CD14-positive monocyte (primary cell): ENCODE data around the gene UNC5CL. TPM values are rescaled to one million over a fixed set of nuclear protein-coding genes. Genes with fewer than 3 reads are reported as not detected.

ENCODE experiments used
- DNase-seq, 3 donors: peaks; one replicate each; pipeline ENCODE4 v3.0.0-alpha.2; 2011 to 2022
- H2AFZ ChIP-seq: 2 replicates; pipeline ENCODE4 v1.6.0; 2012; ENCODE audit warnings: mild to moderate bottlenecking, low read depth, low read length, inconsistent platforms; ENCODE audit not compliant: insufficient read depth, poor library complexity, severe bottlenecking
- H3K27ac ChIP-seq, 2 donors: 1 replicate in 1 of 2; 2 replicates in 1 of 2; pipeline ENCODE4 v1.5.1; 2012 to 2013; ENCODE audit warnings: low read length in 2 of 2, control low read depth in 1 of 2, inconsistent platforms in 1 of 2, low read depth in 1 of 2, mild to moderate bottlenecking in 1 of 2
- H3K27me3 ChIP-seq, 2 donors: one replicate each; pipeline versions ENCODE4 v1.6.0 to v1.6.1; 2011 to 2013; ENCODE audit warnings: low read length in 2 of 2; ENCODE audit not compliant: control insufficient read depth in 2 of 2, insufficient read depth in 2 of 2
- H3K36me3 ChIP-seq, 2 donors: replicated peaks in 1 of 2; 1 replicate in 1 of 2; 2 replicates in 1 of 2; pipeline versions ENCODE4 v1.5.1 to v1.6.1; 2012 to 2013; ENCODE audit warnings: low read length in 2 of 2, control low read depth in 1 of 2, inconsistent platforms in 1 of 2, mild to moderate bottlenecking in 1 of 2; ENCODE audit not compliant: insufficient read depth in 2 of 2, control insufficient read depth in 1 of 2
- H3K4me1 ChIP-seq, 2 donors: 1 replicate in 1 of 2; 2 replicates in 1 of 2; pipeline versions ENCODE4 v1.5.1 to v1.6.1; 2012 to 2013; ENCODE audit warnings: low read length in 2 of 2, control low read depth in 1 of 2, inconsistent platforms in 1 of 2, mild to moderate bottlenecking in 1 of 2, moderate library complexity in 1 of 2; ENCODE audit not compliant: insufficient read depth in 2 of 2, control insufficient read depth in 1 of 2
- H3K4me2 ChIP-seq: replicated peaks from 2 replicates; pipeline ENCODE3; 2012; ENCODE audit warnings: low read length, moderate library complexity, mild to moderate bottlenecking; ENCODE audit not compliant: poor library complexity, severe bottlenecking; ENCODE audit errors: extremely low read depth
- H3K4me3 ChIP-seq, 3 experiments: fragments of 200-600 bp in 1 of 3; sonication (generic) in 1 of 3; replicated peaks in 1 of 3; 1 replicate in 2 of 3; 2 replicates in 1 of 3; pipeline ENCODE4 v1.5.1; 2011 to 2013; ENCODE audit warnings: low read length in 3 of 3, mild to moderate bottlenecking in 3 of 3, control low read depth in 2 of 3, low read depth in 2 of 3, inconsistent platforms in 1 of 3, moderate library complexity in 1 of 3
- H3K79me2 ChIP-seq: 2 replicates; pipeline ENCODE4 v1.6.0; 2012; ENCODE audit warnings: mild to moderate bottlenecking, control low read depth, inconsistent platforms, low read length, moderate library complexity; ENCODE audit not compliant: insufficient read depth
- H3K9ac ChIP-seq: 2 replicates; pipeline ENCODE4 v1.6.0; 2017; ENCODE audit warnings: low read length, mild to moderate bottlenecking; ENCODE audit not compliant: insufficient read depth, poor library complexity, severe bottlenecking
- H3K9me3 ChIP-seq, 2 donors: replicated peaks in 1 of 2; 1 replicate in 1 of 2; 2 replicates in 1 of 2; pipeline versions ENCODE4 v1.5.1 to v1.6.1; 2012 to 2013; ENCODE audit warnings: low read length in 2 of 2, control low read depth in 1 of 2; ENCODE audit not compliant: control insufficient read depth in 1 of 2, insufficient read depth in 1 of 2
- H4K20me1 ChIP-seq: 2 replicates; pipeline ENCODE4 v1.6.0; 2012; ENCODE audit warnings: mild to moderate bottlenecking, low read length, control low read depth, moderate library complexity; ENCODE audit not compliant: insufficient read depth
- H3K27ac Mint-ChIP-seq, 7 donors: one replicate each; pipeline ENCODE4 v1.8.0; 2020; ENCODE audit warnings: mild to moderate bottlenecking in 7 of 7, mixed read lengths in 7 of 7, moderate library complexity in 6 of 7, inconsistent platforms in 2 of 7
- H3K27me3 Mint-ChIP-seq, 3 donors: one replicate each; pipeline ENCODE4 v1.8.0; 2021 to 2022; ENCODE audit warnings: low read depth in 3 of 3, mild to moderate bottlenecking in 3 of 3, mixed read lengths in 3 of 3, moderate library complexity in 3 of 3, inconsistent platforms in 1 of 3
- H3K36me3 Mint-ChIP-seq, 2 donors: one replicate each; pipeline ENCODE4 v1.8.0; 2020; ENCODE audit warnings: mixed read lengths in 2 of 2, inconsistent platforms in 1 of 2, mild to moderate bottlenecking in 1 of 2
- H3K4me1 Mint-ChIP-seq: one replicate; pipeline ENCODE4 v1.8.0; 2020; ENCODE audit warnings: mild to moderate bottlenecking, mixed read lengths
- H3K4me3 Mint-ChIP-seq, 2 donors: one replicate each; pipeline ENCODE4 v1.8.0; 2020; ENCODE audit warnings: mild to moderate bottlenecking in 2 of 2, mixed read lengths in 2 of 2, moderate library complexity in 1 of 2
- H3K9me3 Mint-ChIP-seq, 7 donors: one replicate each; pipeline ENCODE4 v1.8.0; 2020 to 2022; ENCODE audit warnings: mixed read lengths in 7 of 7, mild to moderate bottlenecking in 6 of 7, moderate library complexity in 6 of 7, inconsistent platforms in 2 of 7
- CTCF ChIP-seq: fragments of 200-600 bp; IDR thresholded peaks from one replicate; pipeline ENCODE4 v1.8.0; 2022; ENCODE audit warnings: antibody characterized with exemption, mild to moderate bottlenecking
- WGBS: methylation state at CpG from one replicate; pipeline ENCODE4 v1.1.5; 2013; ENCODE audit warnings: missing lambda C conversion rate; ENCODE audit not compliant: insufficient coverage; 5-methylcytosine and 5-hydroxymethylcytosine counted together
- intact Hi-C, 2 donors: fragments of 100-400 bp; cut with micrococcal nuclease; formaldehyde crosslinking; loops; one replicate each; pipeline versions ENCODE4 v1.15.0 to v1.15.1; 2023
- polyA plus RNA-seq, 3 donors: library from polyadenylated mRNA; depleted of rRNA in 1 of 3; unstranded in 2 of 3; stranded (reverse) in 1 of 3; fragments of 300-500 nt in 2 of 3; fragments of >200 nt in 1 of 3; fragmentation: Illumina TruSeq in 2 of 3; gene quantifications; 1 replicate in 2 of 3; 2 replicates in 1 of 3; pipeline ENCODE4 v1.2.3, GENCODE V29; 2012 to 2021

UNC5CL gene
- polyA plus RNA-seq, 3 donors: 0.09 to 2.3 TPM; not detected in 1

- no peaks in the 10 kb centered on the region for H3K36me3 Mint-ChIP-seq
- H3K27me3 Mint-ChIP-seq: peaks cover 6 to 20% (median 12%) of the 10 kb centered on the region in 3 donors
- Histone ChIP-seq H3K9me3 (no peaks in the 10 kb centered on the region), H3K4me3 (no peak overlapping the region), H4K20me1 (no peaks in the 10 kb centered on the region), H3K36me3 (no peaks in the 10 kb centered on the region), H3K27me3 (no peaks in the 10 kb centered on the region), H2AFZ (no peak overlapping the region), H3K4me1 (no peaks in the 10 kb centered on the region), H3K4me2 (no peak overlapping the region), H3K79me2 (no peaks in the 10 kb centered on the region), H3K27ac (no peak overlapping the region), H3K9ac (no peak overlapping the region)
- H3K4me1 Mint-ChIP-seq: no peaks in the 10 kb centered on the region
- no peak for TF ChIP-seq CTCF
- no peak overlapping the region for H3K27ac Mint-ChIP-seq
- no peak overlapping the region for H3K4me3 Mint-ChIP-seq
- H3K9me3 Mint-ChIP-seq: no peaks in the 10 kb centered on the region
- no peak for DNase-seq
- WGBS: 80% methylated on average over 2 of the region's 4 CpGs
- intact Hi-C loops: no loop called here
Observed at GRCh38 chr6:41000248-41000647, 38.8 kb downstream of the UNC5CL start.

- TF ChIP-seq CTCF: peak; percentile 27
- no peaks in the 10 kb centered on the region for H3K4me1 Mint-ChIP-seq
- H3K4me3 ChIP-seq: no peak overlapping the region
- H2AFZ ChIP-seq: no peak overlapping the region
- no peaks in the 10 kb centered on the region for H3K9me3 Mint-ChIP-seq
- H3K27me3 Mint-ChIP-seq: peaks cover 4 to 16% (median 12%) of the 10 kb centered on the region in 3 donors
- peak; percentile 45 to 87 (median 55) for DNase-seq
- H3K27ac ChIP-seq: no peak overlapping the region
- no peaks in the 10 kb centered on the region for H3K9me3 ChIP-seq
- H3K27ac Mint-ChIP-seq: peak overlapping the region in 1 of 7 donors; percentile 47
- no peaks in the 10 kb centered on the region for H4K20me1 ChIP-seq
- H3K27me3 ChIP-seq: no peaks in the 10 kb centered on the region
- no peaks in the 10 kb centered on the region for H3K36me3 Mint-ChIP-seq
- WGBS: no CpG with 5 or more reads among the region's 3 CpGs
- intact Hi-C loops: no loop called here
- no peak overlapping the region for H3K4me2 ChIP-seq
- no peaks in the 10 kb centered on the region for H3K36me3 ChIP-seq
- H3K9ac ChIP-seq: no peak overlapping the region
- peak overlapping the region in 1 of 2 donors; percentile 2 for H3K4me3 Mint-ChIP-seq
- no peaks in the 10 kb centered on the region for H3K4me1 ChIP-seq
- no peaks in the 10 kb centered on the region for H3K79me2 ChIP-seq
Observed at GRCh38 chr6:40999569-40999968, 39.5 kb downstream of the UNC5CL start.
